Measurements from ENCODE around the gene THRB.

THRB gene

GRCh38 chr3:24492971-24493551, 1.6 kb downstream of the THRB start:
- Histone ChIP-seq H3K4me1 (ENCODE audit: control insufficient read depth in 1 of 2, insufficient read depth in 2 of 2, low read length in 2 of 2) (peaks cover 0 to 14% of the 10 kb centered on the region in 2 donors), H3K27me3 (ENCODE audit: control insufficient read depth in 1 of 2, insufficient read depth in 2 of 2, low read length in 2 of 2) (peaks cover 3 to 29% of the 10 kb centered on the region in 2 donors), H3K4me3 (ENCODE audit: low read depth in 1 of 2, low read length in 2 of 2) (no peak overlapping the region), H3K27ac (ENCODE audit: low read depth, low read length) (no peak overlapping the region), H3K9me3 (ENCODE audit: control insufficient read depth in 1 of 2, low read length in 2 of 2) (no peaks in the 10 kb centered on the region), H3K9ac (ENCODE audit: low read depth in 1 of 2, low read length in 2 of 2) (no peak overlapping the region), H3K36me3 (ENCODE audit: control insufficient read depth in 1 of 2, insufficient read depth in 2 of 2, low read length in 2 of 2) (no peaks in the 10 kb centered on the region)

GRCh38 chr3:24490151-24490550, 4.5 kb downstream of the THRB start:
- no peak overlapping the region for H3K27ac ChIP-seq (ENCODE audit: low read depth, low read length)
- H3K4me1 ChIP-seq (ENCODE audit: control insufficient read depth in 1 of 2, insufficient read depth in 2 of 2, low read length in 2 of 2), result peaks cover 5 to 7% of the 10 kb centered on the region in 2 donors
- H3K9me3 ChIP-seq (ENCODE audit: control insufficient read depth in 1 of 2, low read length in 2 of 2), result no peaks in the 10 kb centered on the region
- no peaks in the 10 kb centered on the region for H3K36me3 ChIP-seq (ENCODE audit: control insufficient read depth in 1 of 2, insufficient read depth in 2 of 2, low read length in 2 of 2)
- peaks cover 3 to 29% of the 10 kb centered on the region in 2 donors for H3K27me3 ChIP-seq (ENCODE audit: control insufficient read depth in 1 of 2, insufficient read depth in 2 of 2, low read length in 2 of 2)
- no peak overlapping the region for H3K9ac ChIP-seq (ENCODE audit: low read depth in 1 of 2, low read length in 2 of 2)
- no peak overlapping the region for H3K4me3 ChIP-seq (ENCODE audit: low read depth in 1 of 2, low read length in 2 of 2)

GRCh38 chr3:24487325-24488262, 7.1 kb downstream of the THRB start:
- H3K4me1 ChIP-seq (ENCODE audit: control insufficient read depth in 1 of 2, insufficient read depth in 2 of 2, low read length in 2 of 2), result peaks cover 6 to 7% of the 10 kb centered on the region in 2 donors
- no peak overlapping the region for H3K27ac ChIP-seq (ENCODE audit: low read depth, low read length)
- H3K9ac ChIP-seq (ENCODE audit: low read depth in 1 of 2, low read length in 2 of 2), result no peak overlapping the region
- H3K4me3 ChIP-seq (ENCODE audit: low read depth in 1 of 2, low read length in 2 of 2), result no peak overlapping the region
- peaks cover 2 to 16% of the 10 kb centered on the region in 2 donors for H3K27me3 ChIP-seq (ENCODE audit: control insufficient read depth in 1 of 2, insufficient read depth in 2 of 2, low read length in 2 of 2)
- no peaks in the 10 kb centered on the region for H3K9me3 ChIP-seq (ENCODE audit: control insufficient read depth in 1 of 2, low read length in 2 of 2)
- H3K36me3 ChIP-seq (ENCODE audit: control insufficient read depth in 1 of 2, insufficient read depth in 2 of 2, low read length in 2 of 2), result no peaks in the 10 kb centered on the region

- no peaks in the 10 kb centered on the region for H3K36me3 ChIP-seq (ENCODE audit: control insufficient read depth in 1 of 2, insufficient read depth in 2 of 2, low read length in 2 of 2)
- no peak overlapping the region for H3K4me3 ChIP-seq (ENCODE audit: low read depth in 1 of 2, low read length in 2 of 2)
- H3K4me1 ChIP-seq (ENCODE audit: control insufficient read depth in 1 of 2, insufficient read depth in 2 of 2, low read length in 2 of 2), result peaks cover 11 to 19% of the 10 kb centered on the region in 2 donors
- no peaks in the 10 kb centered on the region for H3K9me3 ChIP-seq (ENCODE audit: control insufficient read depth in 1 of 2, low read length in 2 of 2)
- H3K9ac ChIP-seq (ENCODE audit: low read depth in 1 of 2, low read length in 2 of 2), result no peak overlapping the region
- peaks cover 2 to 4% of the 10 kb centered on the region in 2 donors for H3K27me3 ChIP-seq (ENCODE audit: control insufficient read depth in 1 of 2, insufficient read depth in 2 of 2, low read length in 2 of 2)
- no peak overlapping the region for H3K27ac ChIP-seq (ENCODE audit: low read depth, low read length)
These were observed 9.1 kb downstream of the THRB start for GRCh38 chr3:24485511-24485910.

- Histone ChIP-seq H3K4me1 (ENCODE audit: control insufficient read depth in 1 of 2, insufficient read depth in 2 of 2, low read length in 2 of 2) (peaks cover 11 to 19% of the 10 kb centered on the region in 2 donors), H3K9me3 (ENCODE audit: control insufficient read depth in 1 of 2, low read length in 2 of 2) (no peaks in the 10 kb centered on the region), H3K9ac (ENCODE audit: low read depth in 1 of 2, low read length in 2 of 2) (no peak overlapping the region)
These were observed 10.8 kb downstream of the THRB start for GRCh38 chr3:24483873-24484272.

GRCh38 chr3:24482096-24482705, 12.4 kb downstream of the THRB start:
- Histone ChIP-seq H3K9me3 (ENCODE audit: control insufficient read depth in 1 of 2, low read length in 2 of 2) (no peaks in the 10 kb centered on the region), H3K9ac (ENCODE audit: low read depth in 1 of 2, low read length in 2 of 2) (no peak overlapping the region), H3K4me3 (ENCODE audit: low read depth in 1 of 2, low read length in 2 of 2) (no peak overlapping the region), H3K27ac (ENCODE audit: low read depth, low read length) (no peak overlapping the region), H3K4me1 (ENCODE audit: control insufficient read depth in 1 of 2, insufficient read depth in 2 of 2, low read length in 2 of 2) (peaks cover 11 to 19% of the 10 kb centered on the region in 2 donors), H3K36me3 (ENCODE audit: control insufficient read depth in 1 of 2, insufficient read depth in 2 of 2, low read length in 2 of 2) (no peaks in the 10 kb centered on the region), H3K27me3 (ENCODE audit: control insufficient read depth in 1 of 2, insufficient read depth in 2 of 2, low read length in 2 of 2) (peaks cover 0 to 2% of the 10 kb centered on the region in 2 donors)

More at GRCh38 chr3:24483873-24484272, 10.8 kb downstream of the THRB start:
- no peaks in the 10 kb centered on the region for H3K36me3 ChIP-seq (ENCODE audit: control insufficient read depth in 1 of 2, insufficient read depth in 2 of 2, low read length in 2 of 2)
- H3K4me3 ChIP-seq (ENCODE audit: low read depth in 1 of 2, low read length in 2 of 2), result no peak overlapping the region
- peaks cover 0 to 2% of the 10 kb centered on the region in 2 donors for H3K27me3 ChIP-seq (ENCODE audit: control insufficient read depth in 1 of 2, insufficient read depth in 2 of 2, low read length in 2 of 2)
- H3K27ac ChIP-seq (ENCODE audit: low read depth, low read length), result no peak overlapping the region

- H3K36me3 ChIP-seq (ENCODE audit: control insufficient read depth in 1 of 2, insufficient read depth in 2 of 2, low read length in 2 of 2), result no peaks in the 10 kb centered on the region
- peaks cover 0 to 2% of the 10 kb centered on the region in 2 donors for H3K27me3 ChIP-seq (ENCODE audit: control insufficient read depth in 1 of 2, insufficient read depth in 2 of 2, low read length in 2 of 2)
- no peak overlapping the region for H3K27ac ChIP-seq (ENCODE audit: low read depth, low read length)
- no peaks in the 10 kb centered on the region for H3K9me3 ChIP-seq (ENCODE audit: control insufficient read depth in 1 of 2, low read length in 2 of 2)
- H3K4me1 ChIP-seq (ENCODE audit: control insufficient read depth in 1 of 2, insufficient read depth in 2 of 2, low read length in 2 of 2), result peaks cover 11 to 19% of the 10 kb centered on the region in 2 donors
- H3K9ac ChIP-seq (ENCODE audit: low read depth in 1 of 2, low read length in 2 of 2), result no peak overlapping the region
- no peak overlapping the region for H3K4me3 ChIP-seq (ENCODE audit: low read depth in 1 of 2, low read length in 2 of 2)
These were observed 13.5 kb downstream of the THRB start for GRCh38 chr3:24481193-24481592.

GRCh38 chr3:24480497-24480896, 14.2 kb downstream of the THRB start:
- Histone ChIP-seq H3K36me3 (ENCODE audit: control insufficient read depth in 1 of 2, insufficient read depth in 2 of 2, low read length in 2 of 2) (no peaks in the 10 kb centered on the region), H3K9me3 (ENCODE audit: control insufficient read depth in 1 of 2, low read length in 2 of 2) (no peaks in the 10 kb centered on the region), H3K9ac (ENCODE audit: low read depth in 1 of 2, low read length in 2 of 2) (no peak overlapping the region), H3K27ac (ENCODE audit: low read depth, low read length) (no peak overlapping the region), H3K4me1 (ENCODE audit: control insufficient read depth in 1 of 2, insufficient read depth in 2 of 2, low read length in 2 of 2) (peaks cover 11 to 15% of the 10 kb centered on the region in 2 donors), H3K4me3 (ENCODE audit: low read depth in 1 of 2, low read length in 2 of 2) (no peak overlapping the region), H3K27me3 (ENCODE audit: control insufficient read depth in 1 of 2, insufficient read depth in 2 of 2, low read length in 2 of 2) (peaks cover 0 to 2% of the 10 kb centered on the region in 2 donors)

GRCh38 chr3:24479816-24480215, 14.8 kb downstream of the THRB start:
- H3K27ac ChIP-seq (ENCODE audit: low read depth, low read length), result no peak overlapping the region
- H3K9ac ChIP-seq (ENCODE audit: low read depth in 1 of 2, low read length in 2 of 2), result no peak overlapping the region
- H3K9me3 ChIP-seq (ENCODE audit: control insufficient read depth in 1 of 2, low read length in 2 of 2), result no peaks in the 10 kb centered on the region
- H3K36me3 ChIP-seq (ENCODE audit: control insufficient read depth in 1 of 2, insufficient read depth in 2 of 2, low read length in 2 of 2), result no peaks in the 10 kb centered on the region
- H3K27me3 ChIP-seq (ENCODE audit: control insufficient read depth in 1 of 2, insufficient read depth in 2 of 2, low read length in 2 of 2), result peaks cover 0 to 2% of the 10 kb centered on the region in 2 donors
- H3K4me1 ChIP-seq (ENCODE audit: control insufficient read depth in 1 of 2, insufficient read depth in 2 of 2, low read length in 2 of 2), result peaks cover 5 to 12% of the 10 kb centered on the region in 2 donors
- H3K4me3 ChIP-seq (ENCODE audit: low read depth in 1 of 2, low read length in 2 of 2), result no peak overlapping the region
